Measurements from ENCODE around the gene NUDT4.
"Not testable (repeated sequence)": the region's sequence is repeated elsewhere in the genome, so short reads cannot be mapped to it uniquely, and the experiment has no call there.

Gene NUDT4

DNA sequence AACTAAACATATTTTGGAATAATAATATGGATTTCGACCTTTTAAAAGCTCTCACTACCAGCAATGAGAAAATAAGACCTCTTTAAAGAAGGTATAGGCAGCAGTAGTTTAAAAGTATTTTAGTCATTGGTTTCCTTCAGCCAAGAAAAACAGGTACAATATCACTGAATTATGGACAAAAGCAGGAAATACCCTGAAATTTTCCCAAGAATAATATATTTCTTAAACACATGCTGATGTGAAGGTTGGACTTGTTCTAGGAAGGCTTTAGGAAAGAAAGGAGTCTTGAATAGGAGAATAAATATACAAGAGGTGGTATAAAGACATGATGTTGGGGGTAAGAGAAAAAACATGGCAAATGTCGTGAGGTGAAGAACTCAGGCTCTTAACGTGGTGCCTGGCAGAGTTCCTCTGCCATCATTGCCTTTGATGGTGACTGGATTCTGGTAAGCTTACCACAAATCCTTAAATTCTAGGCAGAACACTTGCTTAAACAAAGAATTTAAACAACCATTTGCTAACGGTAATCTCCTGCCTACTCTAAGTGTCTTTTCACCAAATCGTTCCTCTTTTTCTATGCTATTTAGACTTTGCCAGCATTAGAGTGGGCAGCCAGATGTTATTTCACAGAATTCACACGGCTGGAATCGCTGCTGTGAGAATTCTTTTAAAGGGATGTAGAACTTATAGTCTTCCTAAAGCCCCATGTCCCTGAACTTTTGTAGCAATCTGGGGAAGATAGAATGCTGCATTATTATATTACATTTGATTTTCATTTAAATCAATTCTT, 11.9 kb upstream of the NUDT4 start:
- DNase-seq, result no peak

DNA sequence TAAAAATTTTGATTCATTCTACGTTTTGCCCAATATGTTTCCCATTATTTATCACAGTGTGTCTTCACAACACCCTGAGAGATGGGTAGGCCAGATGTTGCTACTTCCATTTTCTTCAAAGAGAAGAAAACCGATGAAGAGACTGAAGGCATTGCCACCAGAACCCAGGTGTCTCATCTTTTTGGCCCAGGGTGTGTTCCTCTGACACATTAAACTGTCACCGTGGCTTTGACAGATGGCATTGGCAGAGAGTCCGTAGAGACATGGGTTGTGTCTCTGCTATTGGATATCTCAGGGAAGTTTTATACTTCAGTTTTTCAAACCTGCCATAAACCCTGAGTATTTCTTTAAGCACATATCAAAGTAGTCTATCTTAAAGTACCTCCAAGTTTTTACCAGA, 11.3 kb upstream of the NUDT4 start:
- DNase-seq, result no peak

DNA sequence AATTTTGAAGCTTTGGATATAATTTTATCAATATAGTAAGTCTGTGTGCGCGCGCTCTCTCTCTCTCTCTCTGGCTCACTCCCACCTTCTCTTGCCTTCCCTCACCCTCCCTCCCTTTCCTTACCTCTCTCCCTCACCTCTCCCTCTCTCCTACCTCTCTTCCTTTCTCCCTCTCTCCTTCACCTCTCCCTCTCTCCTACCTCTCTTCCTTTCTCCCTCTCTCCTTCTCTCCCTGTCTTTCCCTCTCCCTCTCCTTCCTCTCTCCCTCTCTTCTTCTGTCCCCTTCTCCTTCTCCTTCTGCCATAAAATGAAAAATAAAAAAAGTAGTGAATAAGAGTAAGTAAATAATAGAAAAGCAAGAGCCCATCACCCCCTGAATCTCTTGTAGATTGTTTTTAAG, 9.0 kb upstream of the NUDT4 start:
- DNase-seq, result no peak

DNA sequence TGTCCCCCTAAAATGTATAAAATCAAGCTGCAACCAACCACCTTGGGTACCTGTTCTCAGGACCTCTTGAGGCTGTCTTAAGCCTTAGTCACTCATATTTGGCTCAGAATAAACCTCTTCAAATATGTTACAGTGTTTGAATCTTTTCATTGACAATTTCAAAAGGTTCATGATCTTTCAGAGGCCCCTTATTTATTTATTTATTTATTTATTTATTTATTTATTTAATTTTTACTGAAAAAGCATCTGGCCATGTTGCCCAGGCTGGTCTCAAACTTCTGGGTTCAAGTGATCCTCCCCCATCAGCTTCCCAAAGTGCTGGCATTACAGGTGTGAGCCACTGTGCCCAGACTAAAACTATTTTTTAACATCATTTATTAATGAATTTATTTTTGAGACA, 8.2 kb upstream of the NUDT4 start:
- no peak for DNase-seq

DNA sequence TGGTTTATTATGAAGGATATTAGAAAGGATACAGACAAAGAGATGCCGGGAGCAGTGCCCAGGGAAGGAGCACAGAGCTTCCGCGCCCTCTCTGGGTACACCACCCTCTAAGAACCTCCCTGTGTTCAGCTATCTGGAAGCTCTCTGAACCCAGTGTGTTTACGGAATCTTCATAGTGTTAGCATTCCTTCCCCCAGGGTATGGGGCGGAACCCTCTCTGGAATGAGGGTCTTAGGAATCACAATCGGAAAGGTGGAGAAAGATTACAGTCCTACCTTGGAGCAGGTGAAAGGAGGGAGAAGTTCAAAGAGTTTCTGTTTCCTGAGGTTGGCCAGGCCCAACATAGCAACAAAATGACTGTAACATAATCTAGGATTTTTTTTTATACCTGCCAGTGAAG, 6.8 kb upstream of the NUDT4 start:
- no peak for DNase-seq

DNA sequence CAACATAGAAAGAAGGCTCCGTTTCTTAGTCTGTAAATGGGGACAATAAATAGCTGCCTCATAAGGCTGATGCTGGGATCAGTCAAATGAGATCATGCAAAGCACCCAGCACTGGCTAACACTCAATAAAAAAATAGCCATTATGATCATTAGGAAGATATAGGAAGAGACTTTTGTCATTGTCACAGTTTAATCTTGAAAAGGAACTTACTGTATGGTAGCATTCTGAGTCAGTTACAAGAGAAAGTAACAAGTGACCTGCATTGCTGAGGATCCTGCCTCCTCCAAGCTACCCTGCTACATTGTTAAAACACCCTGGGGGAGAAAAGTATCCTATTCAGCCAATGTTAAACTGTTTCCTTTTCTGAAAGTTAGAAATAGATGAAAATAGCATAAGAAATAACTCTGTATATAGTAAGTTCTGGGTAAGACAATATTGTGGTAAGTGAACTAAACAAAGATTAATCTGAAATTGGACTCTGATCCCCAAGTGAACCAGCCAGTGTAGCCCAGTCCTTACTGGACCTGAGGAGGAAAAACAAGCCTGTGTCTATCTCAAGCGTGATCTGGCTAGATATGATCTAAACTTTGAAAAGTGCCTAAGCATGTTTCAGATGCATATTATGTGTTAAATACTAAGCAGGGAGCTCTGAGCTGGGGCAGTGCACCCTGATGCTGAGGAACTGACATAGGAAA, 3.6 kb upstream of the NUDT4 start:
- DNase-seq, result no peak

DNA sequence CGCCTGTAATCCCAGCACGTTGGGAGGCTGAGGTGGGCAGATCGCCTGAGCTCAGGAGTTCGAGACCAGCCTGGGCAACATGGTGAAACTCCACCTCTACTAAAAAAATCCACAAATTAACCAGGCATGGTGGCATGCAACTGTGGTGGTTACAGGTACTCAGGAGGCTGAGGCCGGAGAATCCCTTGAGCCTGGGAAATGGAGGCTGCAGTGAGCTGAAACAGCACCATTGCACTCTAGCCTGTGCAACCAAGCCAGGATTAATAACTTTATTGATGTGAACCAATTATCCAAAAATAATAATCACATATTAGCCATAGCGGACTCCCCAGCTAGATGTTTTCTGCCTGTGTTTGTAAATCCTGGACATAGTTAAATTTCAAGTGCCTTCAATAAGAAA, 1.8 kb upstream of the NUDT4 start:
- no peak for DNase-seq

DNA sequence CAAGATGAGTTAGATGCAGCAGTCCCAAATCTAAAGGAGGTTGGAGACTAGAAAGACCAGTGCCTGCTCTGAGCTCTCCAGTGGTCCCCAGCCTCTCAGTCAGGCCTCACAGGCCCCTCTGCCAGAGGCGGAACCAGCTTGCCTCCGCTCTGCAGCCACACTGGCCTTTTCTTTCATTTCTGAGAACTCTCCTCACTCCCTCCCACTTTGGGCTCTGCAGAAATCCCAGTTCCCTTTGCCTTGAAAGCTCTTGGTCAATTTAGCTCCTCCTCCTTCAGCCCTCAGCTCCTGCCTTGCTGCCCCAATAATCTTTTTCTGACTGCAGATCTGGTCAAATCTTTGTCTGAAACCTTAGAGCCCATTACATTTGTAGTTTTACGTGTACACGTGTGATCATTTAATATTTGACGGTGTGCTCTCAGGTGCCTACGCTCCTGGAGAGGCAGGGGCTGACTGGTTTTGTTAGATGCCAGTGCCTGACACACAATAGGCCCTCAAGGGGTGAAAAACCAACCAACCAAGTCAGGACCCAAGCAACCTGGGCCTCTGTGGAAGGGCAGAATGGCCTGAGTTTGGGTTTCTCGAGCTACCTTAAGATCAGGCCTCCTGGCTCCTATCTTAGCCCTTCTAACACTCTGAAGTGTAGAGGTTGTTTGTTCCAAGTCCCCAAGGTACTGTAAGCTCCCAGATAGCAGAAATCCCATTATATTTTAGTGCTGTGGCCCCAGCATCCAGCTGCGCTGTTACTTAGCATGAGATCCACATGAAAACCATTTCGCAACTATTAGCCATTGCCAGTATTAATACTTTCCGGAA, 1.1 kb upstream of the NUDT4 start:
- DNase-seq, result peak; percentile 62

DNA sequence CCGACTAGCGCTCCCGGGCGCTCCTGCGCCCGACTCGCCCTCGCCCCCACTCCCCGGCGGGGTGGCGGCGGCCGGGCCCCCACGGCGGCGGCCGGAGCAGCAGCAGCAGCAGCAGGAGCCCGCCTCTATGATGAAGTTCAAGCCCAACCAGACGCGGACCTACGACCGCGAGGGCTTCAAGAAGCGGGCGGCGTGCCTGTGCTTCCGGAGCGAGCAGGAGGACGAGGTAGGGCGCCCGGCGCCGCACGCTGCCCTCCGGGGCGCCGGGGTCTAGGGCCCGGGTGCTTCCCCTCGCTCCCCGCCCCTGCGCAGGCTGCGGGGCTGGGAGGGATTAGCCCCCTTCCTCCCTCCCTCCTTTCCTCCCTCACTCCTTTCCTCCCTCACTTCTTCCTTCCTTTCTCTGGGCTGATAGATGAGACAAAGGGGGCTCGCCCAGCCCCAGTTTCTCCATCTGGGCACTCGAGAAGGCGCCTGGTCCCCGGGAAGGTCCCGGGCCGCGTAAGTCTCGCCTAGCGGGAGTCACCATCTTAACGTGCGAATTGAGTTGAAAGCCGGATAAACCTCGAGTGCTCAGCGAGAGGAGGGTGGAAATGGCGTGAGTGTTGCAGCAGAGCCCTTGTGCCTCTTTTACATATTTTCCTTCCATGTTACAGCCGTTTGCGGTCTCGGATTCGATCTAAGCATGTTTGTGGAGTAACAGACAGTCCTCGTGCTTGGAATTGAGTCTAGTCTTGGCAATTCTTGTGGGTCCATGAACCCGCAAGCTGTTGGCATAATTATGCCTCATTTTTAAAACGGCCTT, 672 bp downstream of the NUDT4 start:
- DNase-seq, result peak; percentile 94

DNA sequence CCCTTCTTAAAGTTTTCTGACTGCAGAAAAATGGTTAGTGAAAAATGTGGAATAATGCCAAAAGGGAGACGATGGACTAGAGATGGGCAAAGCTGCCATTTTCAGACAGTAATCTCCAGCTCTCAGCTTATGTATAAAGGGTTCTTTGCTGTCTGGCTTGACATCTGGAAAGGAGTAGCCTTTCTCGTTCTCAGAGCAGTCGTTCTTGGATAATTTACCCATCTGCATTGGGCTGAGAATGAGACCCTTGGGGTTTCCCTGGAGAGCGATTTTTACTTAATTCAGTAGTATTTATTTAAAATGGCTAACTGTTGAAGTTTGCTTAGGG, 1.2 kb downstream of the NUDT4 start:
- no peak for DNase-seq

DNA sequence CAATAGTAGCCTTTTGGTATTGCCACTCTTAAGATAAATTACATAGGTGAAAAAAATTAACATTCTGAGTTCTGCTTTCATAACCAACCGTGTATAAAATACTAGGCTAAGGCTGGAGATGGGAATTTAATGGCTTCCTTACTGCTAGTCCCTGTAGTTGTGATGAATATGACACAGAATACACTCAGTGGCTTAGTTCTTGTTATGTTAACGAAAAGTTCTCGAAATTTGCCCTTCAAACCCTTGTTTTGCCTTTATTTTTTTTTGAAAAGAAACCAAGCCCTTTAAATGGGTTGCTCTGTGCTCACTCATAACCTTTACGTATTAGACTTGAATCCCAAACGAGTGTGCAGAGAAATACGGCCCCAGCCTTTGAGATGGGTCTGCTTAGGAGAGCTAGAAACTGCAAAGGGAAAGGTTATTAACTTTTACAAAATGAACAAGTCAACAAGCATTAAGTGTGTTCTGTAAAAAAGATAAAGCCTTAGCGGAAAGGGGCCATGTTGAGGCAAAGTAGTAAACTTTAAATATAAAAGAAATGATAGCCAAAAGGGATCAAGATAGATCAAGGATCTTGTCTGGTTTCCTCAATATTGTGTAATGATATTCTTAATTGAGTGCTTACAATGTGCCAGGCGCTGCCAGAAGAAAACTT, 1.7 kb downstream of the NUDT4 start:
- DNase-seq, result peak; percentile 46

DNA sequence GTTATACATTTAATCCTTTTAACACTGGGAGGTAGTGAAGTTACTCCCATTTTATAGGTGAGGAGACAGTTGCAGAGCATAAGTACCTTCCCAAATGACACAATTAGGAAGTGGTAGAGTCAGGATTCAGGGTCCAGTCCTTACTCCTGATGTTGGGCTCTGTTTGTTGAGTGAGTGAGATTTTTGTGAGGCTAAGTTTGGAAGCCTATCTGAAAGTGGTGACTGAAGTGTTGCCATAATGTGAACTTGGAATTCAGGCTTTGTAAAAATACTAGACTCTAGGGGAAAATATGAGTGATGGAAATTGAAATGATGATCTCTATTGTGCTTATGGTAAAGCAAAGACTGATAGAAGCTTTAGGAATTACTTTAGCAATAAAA, 2.2 kb downstream of the NUDT4 start:
- no peak for DNase-seq

DNA sequence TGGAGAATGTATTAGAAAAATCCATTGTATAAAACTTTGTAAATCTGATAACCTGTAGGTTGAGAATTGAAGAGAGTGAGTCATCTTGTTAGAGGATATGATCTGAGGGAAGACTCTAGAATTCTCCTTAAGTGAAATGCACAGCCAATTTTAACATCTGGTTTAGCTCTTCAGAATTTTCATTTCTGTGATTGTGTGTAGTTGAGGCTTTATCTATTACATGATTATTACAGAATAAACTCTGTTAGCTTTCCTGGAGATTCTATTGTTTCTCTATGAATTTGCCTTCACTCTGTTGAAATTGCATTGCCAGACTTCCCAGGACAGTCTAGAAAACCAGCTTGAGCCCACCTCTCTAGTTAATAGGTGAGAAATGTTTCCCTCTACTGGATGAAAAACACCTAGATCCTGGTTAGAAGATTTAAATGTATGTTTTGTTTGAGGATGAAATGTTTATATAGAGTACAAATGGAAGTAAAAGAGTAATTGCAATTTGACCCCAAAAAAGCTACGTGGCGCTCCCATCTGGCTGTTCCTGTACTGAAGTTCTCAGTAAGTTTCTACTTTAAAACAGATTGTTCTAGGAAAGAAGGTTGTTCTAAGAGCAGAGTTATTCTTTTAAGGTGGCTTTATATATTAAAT, 2.9 kb downstream of the NUDT4 start:
- peak; percentile 45 for DNase-seq

DNA sequence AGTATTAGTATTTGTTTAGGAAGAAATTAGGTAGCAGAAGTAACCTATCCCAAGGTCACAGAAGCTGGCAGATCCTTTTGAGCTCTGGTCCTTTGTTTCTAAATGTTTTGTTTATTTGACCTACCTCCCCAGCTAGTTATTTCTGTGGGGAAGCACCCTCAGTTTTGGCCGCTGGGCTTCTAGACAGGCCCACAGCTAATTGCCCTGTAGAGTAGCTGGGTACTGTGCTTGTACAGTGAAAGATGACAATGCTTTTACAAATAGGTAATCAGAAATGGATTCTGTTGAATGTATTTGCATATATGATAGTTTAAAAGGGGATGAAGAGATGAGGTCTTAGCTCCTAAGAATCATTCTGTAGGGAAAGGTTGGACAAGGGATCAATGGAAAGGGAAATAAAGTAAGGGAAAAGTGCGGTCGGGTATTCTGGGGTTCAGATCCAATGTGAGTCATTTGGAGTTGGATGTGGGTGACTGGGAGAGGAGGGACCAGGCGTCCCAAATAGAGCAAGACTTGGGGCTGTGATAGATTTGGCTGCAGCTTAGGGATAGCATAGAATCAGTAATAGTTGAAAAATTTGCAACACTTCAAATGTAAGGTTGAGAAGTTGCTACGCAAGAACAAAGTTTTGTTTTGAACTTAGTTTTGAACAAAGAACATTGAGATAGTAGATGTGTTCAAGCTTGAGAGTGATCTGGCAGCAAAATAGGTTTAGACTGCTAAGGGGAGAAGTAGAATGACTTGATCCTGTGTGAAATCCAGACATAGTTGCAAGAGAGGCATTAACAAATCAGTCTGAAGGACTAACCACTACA, 3.6 kb downstream of the NUDT4 start:
- no peak for DNase-seq

DNA sequence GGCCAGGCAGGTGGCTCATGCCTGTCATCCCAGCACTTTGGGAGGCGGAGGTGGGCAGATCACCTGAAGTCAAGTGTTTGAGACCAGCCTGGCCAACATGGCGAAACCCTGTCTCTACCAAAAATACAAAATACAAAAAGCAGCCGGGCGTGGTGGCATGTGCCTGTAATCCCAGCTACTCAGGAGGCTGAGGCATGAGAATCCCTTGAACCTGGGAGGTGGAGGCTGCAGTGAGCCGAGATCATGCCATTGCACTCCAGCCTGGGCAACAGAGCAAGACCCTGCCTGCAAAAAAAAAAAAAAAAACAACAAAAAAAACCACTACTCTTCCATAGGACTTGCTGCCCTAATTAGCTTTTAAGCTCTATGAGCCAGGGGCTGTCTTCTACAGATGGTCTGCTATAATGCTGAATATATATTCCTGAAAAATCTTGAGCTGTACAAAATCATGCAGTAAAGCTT, 4.3 kb downstream of the NUDT4 start:
- DNase-seq, result not testable (repeated sequence)

DNA sequence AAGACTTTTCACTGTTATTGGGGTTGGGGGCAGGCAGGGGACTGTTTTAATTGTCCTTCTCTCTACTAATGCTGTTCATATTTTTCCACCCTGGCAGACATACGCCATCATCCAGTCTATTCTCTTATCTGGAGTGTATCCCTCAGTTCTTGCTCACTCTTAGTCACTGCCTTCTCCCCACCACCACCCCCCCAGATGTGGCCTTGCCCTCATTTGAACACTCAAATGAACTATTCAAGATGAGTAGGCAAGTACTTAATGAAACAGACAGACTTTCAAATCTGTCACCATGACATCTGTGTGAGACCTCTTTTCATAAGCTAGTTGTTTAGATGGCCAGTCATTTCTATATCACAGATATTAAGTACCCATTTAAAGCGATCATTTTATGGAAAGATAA, 10.1 kb downstream of the NUDT4 start:
- no peak for DNase-seq

DNA sequence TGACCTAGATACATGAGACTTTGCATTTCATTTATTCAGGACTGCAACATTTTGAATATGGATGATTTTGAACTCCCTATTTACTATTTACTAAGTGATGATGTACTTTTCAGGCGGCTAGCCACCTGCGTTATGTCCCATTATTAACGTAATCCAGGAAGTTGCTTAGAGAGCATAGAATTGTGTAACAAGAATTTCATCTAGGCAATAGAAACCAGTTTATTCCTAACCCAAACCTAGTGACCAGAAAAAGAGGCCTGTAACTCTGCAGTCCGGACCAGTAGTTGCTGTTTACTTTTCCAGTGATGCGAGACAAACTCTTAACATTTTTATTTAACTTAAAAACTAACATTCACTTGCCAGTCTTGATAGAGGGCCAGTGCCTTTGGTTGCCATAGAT, 12.3 kb downstream of the NUDT4 start:
- DNase-seq, result no peak

DNA sequence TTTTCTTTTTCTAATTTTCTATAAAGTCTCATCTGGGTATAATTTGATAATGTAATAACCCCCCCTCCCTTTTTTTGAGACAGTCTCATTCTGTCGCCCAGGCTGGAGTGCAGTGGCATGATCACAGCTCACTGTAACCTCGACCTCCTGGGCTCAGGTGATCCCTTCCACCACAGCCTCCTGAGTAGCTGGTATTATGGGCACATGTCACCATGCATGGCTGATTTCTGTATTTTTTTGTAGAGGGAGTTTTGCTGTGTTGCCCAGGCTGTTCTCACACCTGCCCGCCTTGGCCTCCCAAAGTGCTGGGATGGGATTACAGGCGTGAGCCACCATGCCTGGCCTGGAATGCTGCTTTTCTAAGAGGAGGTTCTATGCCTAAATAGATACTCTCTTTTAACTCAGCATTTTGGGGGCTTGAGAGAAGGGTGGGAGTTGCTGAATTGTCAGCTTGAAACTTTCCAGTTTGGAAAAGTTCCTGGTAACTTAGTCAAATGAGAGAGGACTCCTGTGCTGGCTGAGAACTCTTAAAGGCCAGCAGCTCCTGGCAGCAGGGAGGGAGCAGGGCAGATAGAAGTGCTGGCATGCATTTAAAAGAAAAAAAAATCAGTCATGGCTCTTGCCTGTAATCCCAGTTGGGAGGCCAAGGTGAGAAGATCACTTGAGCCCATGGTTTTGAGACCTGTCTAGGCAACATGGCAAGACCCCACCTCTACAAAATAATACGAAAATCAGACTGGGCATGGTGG, 13.0 kb downstream of the NUDT4 start:
- DNase-seq, result peak; percentile 31

DNA sequence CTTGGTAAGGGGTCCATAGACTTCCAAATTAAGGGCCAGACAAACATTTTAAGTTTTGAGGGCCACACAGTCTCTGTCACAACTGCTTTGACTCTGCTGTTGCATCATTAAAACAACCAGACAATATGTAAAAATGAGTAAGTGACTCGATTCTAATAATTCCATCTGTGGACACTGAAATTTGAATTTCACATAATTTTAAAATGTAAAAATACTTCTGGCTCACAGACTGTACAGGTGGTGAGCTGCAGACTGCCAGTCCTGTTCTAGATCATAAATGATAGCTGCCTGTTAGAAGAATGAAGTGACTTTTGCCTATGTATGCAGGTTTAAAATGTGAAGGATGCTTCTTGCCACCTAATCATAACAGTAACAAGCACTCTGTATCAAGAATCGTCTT, 15.7 kb downstream of the NUDT4 start:
- no peak for DNase-seq

DNA sequence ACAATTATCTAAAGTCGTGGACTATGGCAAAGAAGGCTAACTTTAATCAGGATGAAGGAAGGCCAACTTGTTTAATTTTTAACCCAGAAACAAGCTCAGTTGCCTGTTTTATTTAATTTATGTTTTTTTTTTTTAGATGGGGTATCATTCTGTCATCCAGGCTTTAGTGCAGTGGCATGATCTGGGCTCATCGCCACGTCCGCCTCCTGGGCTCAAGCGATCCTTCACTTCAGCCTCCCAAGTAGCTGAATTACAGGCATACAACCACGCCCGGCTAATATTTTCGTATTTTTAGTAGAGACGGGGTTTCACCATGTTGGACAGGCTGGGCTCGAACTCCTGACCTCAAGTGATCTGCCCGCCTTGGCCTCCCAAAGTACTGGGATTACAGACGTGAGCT, 19.7 kb downstream of the NUDT4 start:
- no peak for DNase-seq
